ENCODE measurements around the gene EFR3B. TPM values are rescaled to one million over a fixed set of nuclear protein-coding genes. Genes with fewer than 3 reads are reported as not detected.

Gene EFR3B
- total RNA-seq, 1 donor from 2014 or later, result 1.5 TPM

GRCh38 chr2:25034081-25034480, 7.8 kb upstream of the EFR3B start:
- TF ChIP-seq CTCF (IDR thresholded peaks at IDR 0.05) (no peak), POLR2A (IDR thresholded peaks at IDR 0.05) (no peak), POLR2AphosphoS5 (IDR thresholded peaks at IDR 0.05; ENCODE audit: insufficient read depth in 1 of 2, low read depth in 1 of 2) (no peak)
- DNase-seq (ENCODE audit: extremely low spot score in 2 of 2), result no peak
- intact Hi-C loops (cut with DNase I), result no loop called here
- no peak overlapping the region for H3K4me3 ChIP-seq
- no peaks in the 10 kb centered on the region for H3K9me3 ChIP-seq
- H3K27ac ChIP-seq, result no peak overlapping the region
- no peaks in the 10 kb centered on the region for H3K36me3 ChIP-seq
- H3K4me1 ChIP-seq, result no peaks in the 10 kb centered on the region
- no peaks in the 10 kb centered on the region for H3K27me3 ChIP-seq

- H3K27ac ChIP-seq, result no peak overlapping the region
- TF ChIP-seq POLR2AphosphoS5 (IDR thresholded peaks at IDR 0.05; ENCODE audit: insufficient read depth in 1 of 2, low read depth in 1 of 2) (no peak), POLR2A (IDR thresholded peaks at IDR 0.05) (no peak), CTCF (IDR thresholded peaks at IDR 0.05) (no peak)
- no peaks in the 10 kb centered on the region for H3K4me1 ChIP-seq
- intact Hi-C loops (cut with DNase I), result no loop called here
- no peaks in the 10 kb centered on the region for H3K36me3 ChIP-seq
- H3K4me3 ChIP-seq, result no peak overlapping the region
- no peaks in the 10 kb centered on the region for H3K9me3 ChIP-seq
- no peaks in the 10 kb centered on the region for H3K27me3 ChIP-seq
- no peak for DNase-seq (ENCODE audit: extremely low spot score in 2 of 2)
These were observed 6.2 kb upstream of the EFR3B start for GRCh38 chr2:25035537-25036220.

- no peak for DNase-seq (ENCODE audit: extremely low spot score in 2 of 2)
- intact Hi-C loops (cut with DNase I), result no loop called here
- no peak overlapping the region for H3K27ac ChIP-seq
- peaks cover 1% of the 10 kb centered on the region for H3K4me1 ChIP-seq
- no peaks in the 10 kb centered on the region for H3K27me3 ChIP-seq
- no peaks in the 10 kb centered on the region for H3K36me3 ChIP-seq
- TF ChIP-seq CTCF (IDR thresholded peaks at IDR 0.05) (no peak), POLR2AphosphoS5 (IDR thresholded peaks at IDR 0.05; ENCODE audit: insufficient read depth in 1 of 2, low read depth in 1 of 2) (no peak), POLR2A (IDR thresholded peaks at IDR 0.05) (no peak)
- no peak overlapping the region for H3K4me3 ChIP-seq
- H3K9me3 ChIP-seq, result no peaks in the 10 kb centered on the region
These were observed 5.7 kb upstream of the EFR3B start for GRCh38 chr2:25036221-25036559.

GRCh38 chr2:25039126-25039525, 2.8 kb upstream of the EFR3B start:
- intact Hi-C loops (cut with DNase I), result no loop called here
- H3K4me3 ChIP-seq, result no peak overlapping the region
- no peaks in the 10 kb centered on the region for H3K9me3 ChIP-seq
- no peak for TF ChIP-seq POLR2A (IDR thresholded peaks at IDR 0.05)
- TF ChIP-seq CTCF (IDR thresholded peaks at IDR 0.05), result no peak
- no peak overlapping the region for H3K27ac ChIP-seq
- H3K4me1 ChIP-seq, result peaks cover 19% of the 10 kb centered on the region
- H3K27me3 ChIP-seq, result no peaks in the 10 kb centered on the region
- no peak for DNase-seq (ENCODE audit: extremely low spot score in 2 of 2)
- H3K36me3 ChIP-seq, result no peaks in the 10 kb centered on the region

GRCh38 chr2:25041307-25041927, 459 bp upstream of the EFR3B start:
- Histone ChIP-seq H3K27ac (peak overlapping the region; percentile 42), H3K27me3 (no peaks in the 10 kb centered on the region), H3K36me3 (no peaks in the 10 kb centered on the region), H3K4me3 (peak overlapping the region; percentile 50 to 91), H3K9me3 (no peaks in the 10 kb centered on the region), H3K4me1 (peaks cover 19% of the 10 kb centered on the region)
- TF ChIP-seq CTCF (IDR thresholded peaks at IDR 0.05), result no peak
- no peak for TF ChIP-seq POLR2A (IDR thresholded peaks at IDR 0.05)
- peak in 1 of 2 donors; percentile 33 for TF ChIP-seq POLR2AphosphoS5 (IDR thresholded peaks at IDR 0.05; ENCODE audit: insufficient read depth in 1 of 2, low read depth in 1 of 2)
- intact Hi-C loops (cut with DNase I), result no loop called here
- DNase-seq (ENCODE audit: extremely low spot score in 2 of 2), result no peak
